H1 (cell line): Measurements from ENCODE around the gene SCYL2. TPM values are rescaled to one million over a fixed set of nuclear protein-coding genes. Genes with fewer than 3 reads are reported as not detected.

ENCODE experiments used
- ATF2 ChIP-seq: IDR thresholded peaks from 2 replicates; pipeline ENCODE4 v1.6.1; 2012; ENCODE audit warnings: low read length, inconsistent platforms
- ATF3 ChIP-seq: IDR thresholded peaks from 2 replicates; pipeline ENCODE4 v1.6.1; 2011; ENCODE audit warnings: low read depth, mild to moderate bottlenecking, low read length; ENCODE audit not compliant: insufficient read depth
- BACH1 ChIP-seq: IDR thresholded peaks from 2 replicates; pipeline ENCODE4 v1.6.1; 2012; ENCODE audit warnings: low read length, improper control_type of control experiment
- CEBPB ChIP-seq: IDR thresholded peaks from 2 replicates; pipeline ENCODE4 v1.6.1; 2012; ENCODE audit warnings: low read depth, low read length
- CHD1 ChIP-seq: IDR thresholded peaks from 2 replicates; pipeline ENCODE4 v1.6.1; 2012; ENCODE audit warnings: low read depth, low read length, improper control_type of control experiment
- CTBP2 ChIP-seq: IDR thresholded peaks from 2 replicates; pipeline ENCODE4 v1.7.0; 2011; ENCODE audit warnings: borderline replicate concordance, mild to moderate bottlenecking, moderate library complexity, mixed read lengths, low read length; ENCODE audit not compliant: insufficient read depth, insufficient read length
- EGR1 ChIP-seq: IDR thresholded peaks from 2 replicates; pipeline ENCODE4 v1.6.1; 2011; ENCODE audit warnings: low read depth, low read length, borderline replicate concordance
- GABPA ChIP-seq: IDR thresholded peaks from 2 replicates; pipeline ENCODE4 v1.6.1; 2011; ENCODE audit warnings: mild to moderate bottlenecking, low read length, moderate library complexity, borderline replicate concordance; ENCODE audit not compliant: insufficient read depth
- JUND ChIP-seq: IDR thresholded peaks from 2 replicates; pipeline ENCODE4 v1.6.1; 2011; ENCODE audit warnings: mild to moderate bottlenecking, improper control_type of control experiment, low read length
- KDM1A ChIP-seq: fragments of 200-600, 300-600 bp; sonication (generic); IDR thresholded peaks from 2 replicates; pipeline ENCODE4 v1.7.1; 2016; ENCODE audit warnings: mild to moderate bottlenecking, low read length, borderline replicate concordance
- MAFK ChIP-seq: IDR thresholded peaks from 2 replicates; pipeline ENCODE4 v1.6.1; 2012; ENCODE audit warnings: low read depth, mild to moderate bottlenecking, improper control_type of control experiment, low read length
- POLR2A ChIP-seq, 2 experiments: IDR thresholded peaks; 1 replicate in 1 of 2; 2 replicates in 1 of 2; pipeline ENCODE4 v1.6.1; 2011; ENCODE audit warnings: low read depth in 2 of 2, low read length in 2 of 2, mild to moderate bottlenecking in 2 of 2; ENCODE audit errors: control extremely low read depth in 1 of 2
- POLR2AphosphoS5 ChIP-seq: IDR thresholded peaks from 2 replicates; pipeline ENCODE4 v1.6.1; 2011; ENCODE audit warnings: low read depth, low read length
- SIX5 ChIP-seq: IDR thresholded peaks from 2 replicates; pipeline ENCODE4 v1.6.1; 2011; ENCODE audit warnings: mild to moderate bottlenecking, low read depth, low read length
- SRF ChIP-seq: IDR thresholded peaks from 2 replicates; pipeline ENCODE4 v1.6.1; 2011; ENCODE audit warnings: mild to moderate bottlenecking, low read depth, low read length, moderate library complexity
- TAF1 ChIP-seq: IDR thresholded peaks from 2 replicates; pipeline ENCODE4 v1.6.1; 2011; ENCODE audit warnings: mild to moderate bottlenecking, low read depth, low read length
- TBP ChIP-seq: IDR thresholded peaks from 2 replicates; pipeline ENCODE4 v1.6.1; 2011; ENCODE audit warnings: low read depth, low read length, improper control_type of control experiment
- TEAD4 ChIP-seq: IDR thresholded peaks from 2 replicates; pipeline ENCODE4 v1.6.1; 2012; ENCODE audit warnings: low read depth, low read length, inconsistent platforms, mixed read lengths
- ZNF274 ChIP-seq: IDR thresholded peaks from 2 replicates; pipeline ENCODE4 v1.7.0; 2012; ENCODE audit warnings: low read length, borderline replicate concordance; ENCODE audit errors: extremely low read depth
- polyA plus RNA-seq, 7 experiments: library from polyadenylated mRNA; depleted of rRNA in 3 of 7; stranded (reverse) in 5 of 7; unstranded in 2 of 7; fragments of >200 nt in 5 of 7; fragments of 200-250 nt in 2 of 7; gene quantifications; 1 replicate in 5 of 7; 2 replicates in 1 of 7; 4 replicates in 1 of 7; pipeline versions ENCODE4 v1.2.1 to v1.2.3, GENCODE V29; 2011 to 2013; ENCODE audit warnings: missing spikeins in 2 of 7, mixed read lengths in 2 of 7
- total RNA-seq: library from RNA; stranded (reverse); fragmentation: NEBNext Ultra II Directional; extraction: Animal tissue kit (Norgen Biotek cat#: 25700); gene quantifications from 2 replicates; pipeline ENCODE4 v1.2.1, GENCODE V29; 2021

The SCYL2 gene
- total and polyA plus RNA-seq, 2 of the 8 experiments (the other 6 are each of a cell fraction or from before 2014, with no cell fraction given) = 8.9 to 48.7 TPM

- TF ChIP-seq JUND (peak; percentile 96), CEBPB (no peak), ATF2 (no peak), ATF3 (no peak), TAF1 (no peak; the same call in 1 of the 2 replicates), CHD1 (no peak), BACH1 (no peak), ZNF274 (no peak), GABPA (no peak), SIX5 (no peak), TEAD4 (no peak), SRF (no peak), CTBP2 (no peak), POLR2A (IDR thresholded peaks at IDR 0.05; ENCODE audit: control extremely low read depth in 1 of 2, low read depth in 2 of 2, low read length in 2 of 2) (peak in 1 of 2 experiments; percentile 21; a peak in 2 of 3 replicates), MAFK (no peak), POLR2AphosphoS5 (no peak), TBP (no peak), EGR1 (peak; percentile 83; the same call in 1 of the 2 replicates), KDM1A (no peak)
These were observed at the start of gene SCYL2, which contains the start of gene DEPDC4 (continued) for GRCh38 chr12:100266835-100267602.
